Esophagus squamous epithelium (tissue), 4 donors: Measurements from ENCODE around the gene ADAM33.

ENCODE experiments used
- CTCF ChIP-seq, 6 experiments: fragments of 450-650 bp in 4 of 6; fragments of 200-600 bp in 2 of 6; sonication (generic) in 2 of 6; IDR thresholded peaks; one replicate each; pipeline ENCODE4 v1.5.1; 2016 to 2019; ENCODE audit warnings: antibody characterized with exemption in 6 of 6, mild to moderate bottlenecking in 4 of 6, moderate library complexity in 4 of 6
- POLR2A ChIP-seq, 4 donors: fragments of 450-650 bp; IDR thresholded peaks; one replicate each; pipeline ENCODE4 v1.6.1; 2017; ENCODE audit warnings: antibody characterized with exemption in 4 of 4, mild to moderate bottlenecking in 4 of 4, moderate library complexity in 3 of 4

- no peak for TF ChIP-seq POLR2A (IDR thresholded peaks at IDR 0.05)
- TF ChIP-seq CTCF (IDR thresholded peaks at IDR 0.05) = no peak
Observed at GRCh38 chr20:3689978-3690377, 8.2 kb upstream of the ADAM33 start.
